ENCODE measurements around the gene PDE11A.

DNA sequence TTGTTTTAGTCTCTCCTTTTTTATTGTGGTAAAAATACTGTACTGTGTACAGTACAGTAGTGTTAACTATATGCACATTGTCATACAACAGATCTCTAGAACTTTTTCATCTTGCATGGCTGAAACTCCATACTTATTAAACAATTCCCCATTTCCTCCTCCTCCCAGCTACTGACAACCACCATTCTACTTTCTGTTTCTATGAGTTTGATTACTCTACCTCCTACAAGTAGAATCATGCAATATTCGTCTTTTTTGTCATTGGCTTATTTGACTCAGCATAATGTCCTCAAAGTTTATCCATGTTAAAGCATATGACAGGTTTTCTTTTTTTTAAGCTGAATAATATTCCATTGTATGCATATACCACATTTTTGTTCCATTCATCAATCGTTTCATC lies 341.8 kb downstream of the PDE11A start:
- TF ChIP-seq, protein P1, sequence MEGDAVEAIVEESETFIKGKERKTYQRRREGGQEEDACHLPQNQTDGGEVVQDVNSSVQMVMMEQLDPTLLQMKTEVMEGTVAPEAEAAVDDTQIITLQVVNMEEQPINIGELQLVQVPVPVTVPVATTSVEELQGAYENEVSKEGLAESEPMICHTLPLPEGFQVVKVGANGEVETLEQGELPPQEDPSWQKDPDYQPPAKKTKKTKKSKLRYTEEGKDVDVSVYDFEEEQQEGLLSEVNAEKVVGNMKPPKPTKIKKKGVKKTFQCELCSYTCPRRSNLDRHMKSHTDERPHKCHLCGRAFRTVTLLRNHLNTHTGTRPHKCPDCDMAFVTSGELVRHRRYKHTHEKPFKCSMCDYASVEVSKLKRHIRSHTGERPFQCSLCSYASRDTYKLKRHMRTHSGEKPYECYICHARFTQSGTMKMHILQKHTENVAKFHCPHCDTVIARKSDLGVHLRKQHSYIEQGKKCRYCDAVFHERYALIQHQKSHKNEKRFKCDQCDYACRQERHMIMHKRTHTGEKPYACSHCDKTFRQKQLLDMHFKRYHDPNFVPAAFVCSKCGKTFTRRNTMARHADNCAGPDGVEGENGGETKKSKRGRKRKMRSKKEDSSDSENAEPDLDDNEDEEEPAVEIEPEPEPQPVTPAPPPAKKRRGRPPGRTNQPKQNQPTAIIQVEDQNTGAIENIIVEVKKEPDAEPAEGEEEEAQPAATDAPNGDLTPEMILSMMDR (IDR thresholded peaks at IDR 0.05), result no peak
- TF ChIP-seq POLR2A (IDR thresholded peaks at IDR 0.05), result no peak
